PC-9 (cell line): ENCODE measurements around the gene GPC1. TPM values are rescaled to one million over a fixed set of nuclear protein-coding genes. Genes with fewer than 3 reads are reported as not detected.

Source experiments
- BruUV-seq: library from RNA; stranded (reverse); fragments of 400-500 nt; replicated peaks from 2 replicates; lab custom pipeline; 2021; lab: Mats Ljungman, UMichigan
- CTCF ChIA-PET: fragments of 300-600 bp; sonication (Branson Sonifier 250); formaldehyde crosslinking; loops from one replicate; lab custom pipeline; 2022; ENCODE audit warnings: antibody characterized with exemption; lab: Charles Lee
- POLR2A ChIA-PET: fragments of 300-600 bp; sonication (Branson Sonifier 250); formaldehyde crosslinking; loops from one replicate; lab custom pipeline; 2022; ENCODE audit warnings: antibody characterized with exemption; ENCODE audit not compliant: unreplicated experiment; lab: Charles Lee
- DNase-seq, 2 experiments: peaks; one replicate each; pipeline versions ENCODE4 v3.0.0 to v3.0.0-alpha.2; 2015 to 2022; ENCODE audit warnings: mixed read lengths in 1 of 2
- H2AFZ ChIP-seq: fragments of 200-600 bp; sonication (generic); 2 replicates; pipeline ENCODE4 v1.8.1; 2017; ENCODE audit warnings: antibody characterized with exemption
- H3F3A ChIP-seq: fragments of 200-600 bp; sonication (generic); 2 replicates; pipeline ENCODE4 v1.8.1; 2017; ENCODE audit warnings: antibody characterized with exemption, mild to moderate bottlenecking, low read depth; ENCODE audit not compliant: insufficient read depth
- H3K27ac ChIP-seq: fragments of 200-600 bp; sonication (generic); 2 replicates; pipeline ENCODE4 v1.6.1; 2016; ENCODE audit warnings: mixed run types
- H3K27me3 ChIP-seq: fragments of 200-600 bp; sonication (generic); 2 replicates; pipeline ENCODE4 v1.6.1; 2016; ENCODE audit warnings: low read depth, mixed run types; ENCODE audit not compliant: insufficient read depth
- H3K36me3 ChIP-seq: fragments of 200-600 bp; sonication (generic); 2 replicates; pipeline ENCODE4 v1.6.1; 2016; ENCODE audit warnings: low read depth, mixed run types
- H3K4me1 ChIP-seq: fragments of 200-600 bp; sonication (generic); replicated peaks from 2 replicates; pipeline ENCODE4 v1.6.1; 2016; ENCODE audit warnings: mixed run types; ENCODE audit not compliant: insufficient read depth
- H3K4me2 ChIP-seq: fragments of 200-600 bp; sonication (generic); 2 replicates; pipeline ENCODE4 v1.6.1; 2017; ENCODE audit warnings: mixed run types
- H3K4me3 ChIP-seq: fragments of 200-600 bp; sonication (generic); 2 replicates; pipeline ENCODE4 v1.6.1; 2016; ENCODE audit warnings: mixed run types
- H3K79me2 ChIP-seq: fragments of 200-600 bp; sonication (generic); 2 replicates; pipeline ENCODE4 v1.6.1; 2017; ENCODE audit warnings: low read depth, mixed run types
- H3K9me2 ChIP-seq: fragments of 200-600 bp; sonication (generic); 2 replicates; pipeline ENCODE4 v1.8.1; 2017; ENCODE audit warnings: mild to moderate bottlenecking; ENCODE audit not compliant: insufficient read depth
- H3K9me3 ChIP-seq: fragments of 200-600 bp; sonication (generic); 2 replicates; pipeline ENCODE4 v1.8.1; 2016; ENCODE audit warnings: low read depth; ENCODE audit not compliant: insufficient read depth
- H4K20me1 ChIP-seq: fragments of 200-600 bp; sonication (generic); 2 replicates; pipeline ENCODE4 v1.8.1; 2017; ENCODE audit not compliant: insufficient read depth
- EZH2 ChIP-seq: fragments of 200-600 bp; sonication (generic); IDR thresholded peaks from 2 replicates; pipeline ENCODE4 v1.8.0; 2017; ENCODE audit warnings: antibody characterized with exemption, low read depth
- intact Hi-C: fragments of 100-400 bp; cut with micrococcal nuclease; formaldehyde crosslinking; loops from one replicate; pipeline ENCODE4 v1.10.0; 2022; ENCODE audit not compliant: unreplicated experiment
- total RNA-seq: library from RNA; stranded (reverse); gene quantifications from 2 replicates; pipeline ENCODE4 v1.2.3, GENCODE V29; 2021
- TF ChIP-seq, protein P1 (sequence below): fragments of 200-600 bp; sonication (generic); conservative IDR thresholded peaks from 2 replicates; pipeline ENCODE4 v1.6.1; 2017; ENCODE audit warnings: mixed run types, antibody characterized with exemption, mild to moderate bottlenecking, moderate library complexity

The GPC1 gene
- total RNA-seq, 1 experiment from 2014 or later: 302 TPM

DNA sequence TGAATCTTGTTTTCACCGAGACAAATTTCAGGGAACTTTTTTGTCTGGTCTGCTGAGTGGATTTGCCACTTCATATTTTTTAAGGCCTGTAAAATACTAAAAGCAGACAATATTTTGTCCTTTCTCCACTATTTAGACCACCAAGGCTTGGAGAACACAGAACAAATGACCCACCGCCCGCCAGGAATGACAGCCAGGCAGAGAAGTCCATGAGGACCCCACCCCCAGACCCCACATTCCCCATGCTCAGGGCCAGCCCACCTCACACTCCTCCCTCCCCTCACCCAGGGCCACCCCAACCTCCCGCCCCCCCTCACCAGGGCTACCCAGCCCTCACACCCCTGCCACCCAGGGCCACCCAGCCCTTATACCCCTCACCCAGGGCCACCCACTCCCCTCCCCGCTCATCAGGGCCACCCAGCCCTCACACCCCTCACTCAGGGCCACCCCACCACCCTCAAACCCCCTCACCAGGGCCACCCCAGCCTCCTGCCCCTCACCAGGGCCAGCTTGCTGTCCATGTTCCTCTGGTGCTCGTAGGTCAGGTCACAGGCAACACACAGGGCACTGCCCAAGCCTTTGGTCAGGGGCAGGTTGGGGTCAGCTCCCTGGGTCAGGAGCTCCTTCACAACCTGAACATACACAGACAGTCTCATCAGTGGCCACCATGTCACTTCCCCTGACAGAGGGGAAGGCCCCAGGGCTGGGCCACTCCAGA, 71.8 kb downstream of the GPC1 start:
- intact Hi-C loops: no loop called here
- Histone ChIP-seq H4K20me1 (0 out of 2 replicates have a peak, but pooled peaks cover 3% of the 10 kb centered on the region), H3K9me2 (no peaks in the 10 kb centered on the region), H3K9me3 (no peaks in the 10 kb centered on the region), H3K27ac (no peak overlapping the region), H3K4me1 (no peaks in the 10 kb centered on the region), H3K4me3 (no peak overlapping the region), H2AFZ (no peak overlapping the region), H3F3A (no peaks in the 10 kb centered on the region), H3K36me3 (peaks cover 6% of the 10 kb centered on the region), H3K79me2 (no peaks in the 10 kb centered on the region), H3K27me3 (no peaks in the 10 kb centered on the region), H3K4me2 (no peak overlapping the region)
- ChIA-PET CTCF (no interaction called here), POLR2A (no interaction called here)
- no TSS peak for BruUV-seq
- no peak for DNase-seq
- no peak for TF ChIP-seq EZH2
- TF ChIP-seq, protein P1, sequence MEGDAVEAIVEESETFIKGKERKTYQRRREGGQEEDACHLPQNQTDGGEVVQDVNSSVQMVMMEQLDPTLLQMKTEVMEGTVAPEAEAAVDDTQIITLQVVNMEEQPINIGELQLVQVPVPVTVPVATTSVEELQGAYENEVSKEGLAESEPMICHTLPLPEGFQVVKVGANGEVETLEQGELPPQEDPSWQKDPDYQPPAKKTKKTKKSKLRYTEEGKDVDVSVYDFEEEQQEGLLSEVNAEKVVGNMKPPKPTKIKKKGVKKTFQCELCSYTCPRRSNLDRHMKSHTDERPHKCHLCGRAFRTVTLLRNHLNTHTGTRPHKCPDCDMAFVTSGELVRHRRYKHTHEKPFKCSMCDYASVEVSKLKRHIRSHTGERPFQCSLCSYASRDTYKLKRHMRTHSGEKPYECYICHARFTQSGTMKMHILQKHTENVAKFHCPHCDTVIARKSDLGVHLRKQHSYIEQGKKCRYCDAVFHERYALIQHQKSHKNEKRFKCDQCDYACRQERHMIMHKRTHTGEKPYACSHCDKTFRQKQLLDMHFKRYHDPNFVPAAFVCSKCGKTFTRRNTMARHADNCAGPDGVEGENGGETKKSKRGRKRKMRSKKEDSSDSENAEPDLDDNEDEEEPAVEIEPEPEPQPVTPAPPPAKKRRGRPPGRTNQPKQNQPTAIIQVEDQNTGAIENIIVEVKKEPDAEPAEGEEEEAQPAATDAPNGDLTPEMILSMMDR: no peak

DNA sequence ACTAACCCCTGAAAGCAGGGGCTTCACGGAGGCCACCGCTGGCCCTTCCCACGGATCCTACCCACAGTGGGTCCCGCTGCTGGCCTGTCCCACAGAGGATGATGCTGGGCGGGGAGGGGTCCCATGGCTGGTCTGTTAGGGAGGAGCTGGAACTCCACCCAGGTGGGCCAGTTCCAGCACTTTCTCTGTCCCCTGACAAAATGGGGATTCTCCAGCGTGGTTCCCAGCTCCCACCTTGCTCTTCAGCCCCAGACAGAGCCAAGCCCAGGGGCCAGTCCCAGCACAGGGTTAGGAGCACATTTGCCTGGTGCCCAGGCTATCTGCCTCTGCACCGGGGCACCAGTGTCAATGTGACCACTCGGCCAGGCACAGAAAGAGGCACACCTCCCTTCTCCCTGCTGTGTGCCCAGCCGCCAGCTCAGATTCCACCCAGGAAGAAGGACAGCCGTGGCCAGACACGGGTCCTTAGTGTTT, 72.4 kb downstream of the GPC1 start:
- intact Hi-C loops: no loop called here
- Histone ChIP-seq H3K36me3 (peaks cover 6% of the 10 kb centered on the region), H3K9me3 (no peaks in the 10 kb centered on the region), H3K9me2 (no peaks in the 10 kb centered on the region), H3K27ac (no peak overlapping the region), H4K20me1 (0 out of 2 replicates have a peak, but pooled peaks cover 4% of the 10 kb centered on the region), H3K4me3 (no peak overlapping the region), H3K4me1 (no peaks in the 10 kb centered on the region), H2AFZ (no peak overlapping the region), H3F3A (no peaks in the 10 kb centered on the region), H3K4me2 (no peak overlapping the region), H3K27me3 (no peaks in the 10 kb centered on the region), H3K79me2 (no peaks in the 10 kb centered on the region)
- ChIA-PET CTCF (no interaction called here), POLR2A (no interaction called here)
- no peak for DNase-seq
- TF ChIP-seq, protein P1: no peak
- TF ChIP-seq EZH2: no peak
- no TSS peak for BruUV-seq

DNA sequence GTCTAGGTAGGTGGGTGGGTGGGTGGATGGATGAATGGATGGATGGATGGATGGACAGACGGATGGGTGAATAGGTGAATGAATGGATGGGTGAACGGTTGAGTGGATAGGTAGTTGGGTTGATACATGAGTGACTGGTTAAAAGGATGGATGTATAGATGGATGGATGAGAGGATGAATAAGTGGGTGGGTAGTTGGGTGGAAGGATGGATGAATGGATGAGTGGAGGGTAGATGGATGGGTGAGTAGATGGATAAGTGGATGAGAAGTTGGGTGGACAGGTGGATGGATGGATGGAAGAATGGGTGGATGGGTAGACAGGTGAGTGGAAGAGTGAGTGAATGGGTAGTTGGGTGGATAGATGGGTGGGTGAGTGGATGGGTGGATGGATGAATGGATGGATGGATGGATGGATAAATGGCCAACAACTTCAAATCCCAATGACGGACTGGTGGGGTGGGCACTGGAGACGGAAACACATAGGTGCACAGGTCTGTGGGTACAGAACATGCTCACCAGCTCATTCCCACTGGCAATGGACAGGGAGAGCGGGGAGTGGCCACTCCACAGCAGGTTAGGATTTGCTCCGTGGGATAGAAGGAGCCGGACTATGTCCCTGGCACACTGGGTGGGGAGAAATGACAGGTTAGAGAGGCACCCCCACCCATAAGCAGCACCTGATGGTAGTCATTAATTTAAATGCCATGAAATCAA, 73.5 kb downstream of the GPC1 start:
- peaks cover 11% of the 10 kb centered on the region for H4K20me1 ChIP-seq
- H2AFZ ChIP-seq: no peak overlapping the region
- H3K4me2 ChIP-seq: no peak overlapping the region
- H3K27ac ChIP-seq: no peak overlapping the region
- TF ChIP-seq, protein P1: no peak
- TF ChIP-seq EZH2: no peak
- no peaks in the 10 kb centered on the region for H3K9me3 ChIP-seq
- H3K4me3 ChIP-seq: no peak overlapping the region
- DNase-seq: no peak
- H3K36me3 ChIP-seq: peaks cover 6% of the 10 kb centered on the region
- no peaks in the 10 kb centered on the region for H3K79me2 ChIP-seq
- H3F3A ChIP-seq: peaks cover under 1% of the 10 kb centered on the region; the same call in 1 of the 2 replicates
- H3K4me1 ChIP-seq: no peaks in the 10 kb centered on the region
- H3K9me2 ChIP-seq: no peaks in the 10 kb centered on the region
- H3K27me3 ChIP-seq: no peaks in the 10 kb centered on the region
- BruUV-seq: no TSS peak
- ChIA-PET CTCF (no interaction called here), POLR2A (no interaction called here)
- intact Hi-C loops: no loop called here
